Neural cell (in vitro differentiated cells): ENCODE measurements around the gene DZIP3. TPM values are rescaled to one million over a fixed set of nuclear protein-coding genes. Genes with fewer than 3 reads are reported as not detected.

ENCODE experiments used
- H2AFZ ChIP-seq: fragments of 200-600, 300-800 bp; sonication (generic), shearing (Covaris generic); 2 replicates; pipeline ENCODE4 v1.6.0; 2014; ENCODE audit warnings: low read depth, mild to moderate bottlenecking, antibody characterized with exemption, low read length, moderate library complexity
- H3F3A ChIP-seq: fragments of 200-600 bp; shearing (Covaris generic); 2 replicates; pipeline ENCODE4 v1.6.1; 2016; ENCODE audit warnings: mild to moderate bottlenecking, moderate library complexity, mixed read lengths, antibody characterized with exemption, low read length; ENCODE audit not compliant: insufficient read depth, poor library complexity, severe bottlenecking
- H3K27ac ChIP-seq: fragments of 200-600, 300-800 bp; sonication (generic), shearing (Covaris generic); 2 replicates; pipeline ENCODE4 v1.5.1; 2014; ENCODE audit warnings: mild to moderate bottlenecking, low read length, moderate library complexity
- H3K27me3 ChIP-seq: fragments of 300-800, 200-600 bp; sonication (generic), shearing (Covaris generic); 2 replicates; pipeline ENCODE4 v1.6.0; 2014; ENCODE audit warnings: mild to moderate bottlenecking, low read depth, low read length, moderate library complexity; ENCODE audit not compliant: insufficient read depth
- H3K36me3 ChIP-seq: fragments of 300-800, 200-600 bp; sonication (generic), shearing (Covaris generic); 2 replicates; pipeline ENCODE4 v1.5.1; 2014; ENCODE audit warnings: mild to moderate bottlenecking, antibody characterized with exemption, low read length, moderate library complexity; ENCODE audit not compliant: insufficient read depth
- H3K4me2 ChIP-seq: fragments of 300-800, 200-600 bp; sonication (generic), shearing (Covaris generic); 2 replicates; pipeline ENCODE4 v1.6.0; 2014; ENCODE audit warnings: mild to moderate bottlenecking, low read length
- H3K4me3 ChIP-seq: fragments of 300-800, 200-600 bp; sonication (generic), shearing (Covaris generic); 2 replicates; pipeline ENCODE4 v1.5.1; 2014; ENCODE audit warnings: mild to moderate bottlenecking, low read length, moderate library complexity
- H3K79me2 ChIP-seq: fragments of 200-600 bp; shearing (Covaris generic); replicated peaks from 2 replicates; pipeline ENCODE4 v1.6.0; 2014; ENCODE audit warnings: mild to moderate bottlenecking, low read length, moderate library complexity; ENCODE audit not compliant: insufficient read depth
- H3K9ac ChIP-seq: fragments of 300-800, 200-600 bp; sonication (generic), shearing (Covaris generic); 2 replicates; pipeline ENCODE4 v1.6.1; 2016; ENCODE audit warnings: mild to moderate bottlenecking, low read length, mixed read lengths
- H3K9me2 ChIP-seq: fragments of 200-600 bp; shearing (Covaris generic); 2 replicates; pipeline ENCODE4 v1.6.1; 2016; ENCODE audit warnings: mild to moderate bottlenecking, low read length, mixed read lengths; ENCODE audit not compliant: insufficient read depth
- H3K9me3 ChIP-seq: fragments of 200-600, 300-800 bp; sonication (generic), shearing (Covaris generic); 2 replicates; pipeline ENCODE4 v1.6.1; 2016; ENCODE audit warnings: mild to moderate bottlenecking, mixed run types, low read length, moderate library complexity, mixed read lengths
- H4K20me1 ChIP-seq: fragments of 200-600 bp; shearing (Covaris generic); 2 replicates; pipeline ENCODE4 v1.6.1; 2016; ENCODE audit warnings: mild to moderate bottlenecking, mixed run types; ENCODE audit not compliant: insufficient read depth
- CTCF ChIP-seq: fragments of 450-650 bp; IDR thresholded peaks from 2 replicates; pipeline ENCODE4 v1.5.1; 2014; ENCODE audit warnings: antibody characterized with exemption, mild to moderate bottlenecking, moderate library complexity; ENCODE audit not compliant: poor library complexity, severe bottlenecking
- EP300 ChIP-seq: fragments of 450-650 bp; conservative IDR thresholded peaks from 2 replicates; pipeline ENCODE4 v1.6.1; 2014; ENCODE audit warnings: antibody characterized with exemption, mild to moderate bottlenecking, moderate library complexity; ENCODE audit not compliant: poor library complexity, severe bottlenecking
- EZH2 ChIP-seq: fragments of 200-600, 300-800 bp; shearing (Covaris generic), sonication (generic); IDR thresholded peaks from 2 replicates; pipeline ENCODE4 v1.6.1; 2014; ENCODE audit warnings: antibody characterized with exemption, low read length, borderline replicate concordance, mild to moderate bottlenecking; ENCODE audit not compliant: insufficient read depth, poor library complexity, severe bottlenecking
- MXI1 ChIP-seq: fragments of 450-650 bp; conservative IDR thresholded peaks from 2 replicates; pipeline ENCODE4 v1.6.1; 2014; ENCODE audit warnings: antibody characterized with exemption, mild to moderate bottlenecking; ENCODE audit not compliant: poor library complexity, severe bottlenecking
- POLR2AphosphoS5 ChIP-seq: IDR thresholded peaks from 2 replicates; pipeline ENCODE4 v1.6.1; 2012
- RAD21 ChIP-seq: fragments of 450-650 bp; conservative IDR thresholded peaks from 2 replicates; pipeline ENCODE4 v1.6.1; 2014; ENCODE audit warnings: antibody characterized with exemption, mild to moderate bottlenecking, moderate library complexity
- REST ChIP-seq: IDR thresholded peaks from 2 replicates; pipeline ENCODE4 v1.6.1; 2012; ENCODE audit warnings: borderline replicate concordance
- SMC3 ChIP-seq: fragments of 450-650 bp; conservative IDR thresholded peaks from 2 replicates; pipeline ENCODE4 v1.6.1; 2014; ENCODE audit warnings: antibody characterized with exemption, mild to moderate bottlenecking, moderate library complexity; ENCODE audit not compliant: poor library complexity
- TAF1 ChIP-seq: IDR thresholded peaks from 2 replicates; pipeline ENCODE4 v1.6.1; 2012; ENCODE audit warnings: low read depth
- polyA minus RNA-seq: library from RNA; depleted of rRNA, polyadenylated mRNA; stranded (reverse); fragments of >200 nt; gene quantifications from 2 replicates; pipeline ENCODE4 v1.2.3, GENCODE V29; 2014
- polyA plus RNA-seq: library from polyadenylated mRNA; depleted of rRNA; stranded (reverse); fragments of >200 nt; gene quantifications from 2 replicates; pipeline ENCODE4 v1.2.3, GENCODE V29; 2014

Gene DZIP3
- 52.5 and 58.7 TPM in 2 replicates for polyA plus RNA-seq
- 90.8 and 108 TPM in 2 replicates for polyA minus RNA-seq

- Histone ChIP-seq H3K9me2 (no peaks in the 10 kb centered on the region), H3K9me3 (no peaks in the 10 kb centered on the region), H3K9ac (peak within 1 kb of the TSS; percentile 91), H4K20me1 (no peaks in the 10 kb centered on the region), H3K4me3 (peak within 1 kb of the TSS; percentile 80), H3K79me2 (peaks cover 64% of the 10 kb centered on the region), H3F3A (no peaks in the 10 kb centered on the region), H3K4me2 (peak within 1 kb of the TSS; percentile 68), H3K36me3 (no peaks in the 10 kb centered on the region), H3K27me3 (no peaks in the 10 kb centered on the region), H2AFZ (peak within 1 kb of the TSS; percentile 90), H3K27ac (peak within 1 kb of the TSS; percentile 96)
- TF ChIP-seq CTCF = peak; percentile 49
- TF ChIP-seq TAF1 = no peak
- peak; percentile 70 for TF ChIP-seq EP300
- TF ChIP-seq EZH2 = no peak
- TF ChIP-seq REST = peak; percentile 76
- peak; percentile 96 for TF ChIP-seq POLR2AphosphoS5
- TF ChIP-seq RAD21 = peak; percentile 14
- TF ChIP-seq MXI1 = peak; percentile 100
Observed at GRCh38 chr3:108589081-108589997, at the start of gene DZIP3, which contains the start of gene CIP2A. Gene DZIP3 (plus strand): TSS chr3:108589722. CDS start chr3:108605407, 15,685 bp downstream. Gene CIP2A (minus strand): TSS chr3:108589438. CDS start chr3:108589375, 63 bp downstream.

GRCh38 chr3:108546247-108546646, 43.3 kb upstream of the DZIP3 start:
- H3K4me3 ChIP-seq = no peak overlapping the region
- no peaks in the 10 kb centered on the region for H3K36me3 ChIP-seq
- no peaks in the 10 kb centered on the region for H3K9me3 ChIP-seq
- no peak overlapping the region for H3K4me2 ChIP-seq
- no peaks in the 10 kb centered on the region for H3K9me2 ChIP-seq
- H3K79me2 ChIP-seq = no peaks in the 10 kb centered on the region
- H3F3A ChIP-seq = no peaks in the 10 kb centered on the region
- no peaks in the 10 kb centered on the region for H3K27me3 ChIP-seq
- no peak overlapping the region for H3K27ac ChIP-seq
- no peak overlapping the region for H2AFZ ChIP-seq
- H3K9ac ChIP-seq = no peak overlapping the region
- TF ChIP-seq TAF1 (no peak), REST (no peak), RAD21 (no peak), EZH2 (no peak), MXI1 (no peak), CTCF (no peak), SMC3 (no peak), POLR2AphosphoS5 (no peak), EP300 (no peak)
- H4K20me1 ChIP-seq = no peaks in the 10 kb centered on the region
